M059J (cell line): ENCODE results near the gene KRT75. TPM values are rescaled to one million over a fixed set of nuclear protein-coding genes. Genes with fewer than 3 reads are reported as not detected.
A peak's percentile ranks its signal among the peaks of the same experiment; 100 is the strongest.
"Not testable (repeated sequence)": the region's sequence is repeated elsewhere in the genome, so short reads cannot be mapped to it uniquely, and the experiment has no call there.

Source experiments
- DNase-seq: peaks from one replicate; pipeline ENCODE4 v3.0.0-alpha.2; 2012; ENCODE audit warnings: low read depth
- total RNA-seq: library from RNA; depleted of rRNA; stranded (reverse); fragments of >200 nt; shearing (Covaris generic); gene quantifications from 2 replicates; pipeline ENCODE4 v1.2.3, GENCODE V29; 2014; rRNA removed

KRT75 gene
- total RNA-seq, result 0.02 TPM in 1 of 2 replicates, not detected in the other

DNA sequence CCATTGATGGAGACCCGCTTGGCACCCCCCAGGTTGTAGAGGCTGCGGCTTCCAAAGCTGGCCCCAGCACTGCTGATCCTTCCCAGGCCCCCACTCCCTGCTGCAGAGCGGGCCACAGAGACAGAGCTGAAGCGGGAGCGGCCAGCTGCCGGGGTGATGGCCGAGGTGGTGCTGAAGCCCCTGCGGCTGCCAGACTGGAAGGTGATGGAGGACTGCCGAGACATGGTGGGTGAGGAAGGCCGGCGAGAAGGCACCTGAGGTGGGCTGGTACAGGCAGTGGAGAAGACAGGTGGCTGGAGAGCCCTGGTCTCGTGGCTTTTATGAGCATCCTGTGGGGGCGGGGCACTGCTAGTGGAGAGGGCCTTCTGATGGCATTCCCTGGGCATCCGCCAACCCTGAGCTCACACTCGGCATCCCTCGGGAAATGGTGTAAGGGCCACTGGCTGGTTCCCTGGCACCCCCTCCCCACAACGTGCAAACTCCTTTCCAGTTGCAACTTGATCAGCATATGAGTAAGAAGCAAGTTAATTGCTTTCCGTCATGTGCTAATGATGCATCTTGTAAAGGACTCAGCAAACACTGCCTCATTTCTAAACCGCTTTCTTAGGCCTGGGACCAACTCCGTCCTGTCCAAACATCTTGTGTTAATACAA is at the start of gene KRT75:
TSS of gene KRT75 (minus strand) at position 291 of the 653 bp plus-strand sequence. CDS start at position 224, 67 bp downstream.
- peak; percentile 56 for DNase-seq

DNA sequence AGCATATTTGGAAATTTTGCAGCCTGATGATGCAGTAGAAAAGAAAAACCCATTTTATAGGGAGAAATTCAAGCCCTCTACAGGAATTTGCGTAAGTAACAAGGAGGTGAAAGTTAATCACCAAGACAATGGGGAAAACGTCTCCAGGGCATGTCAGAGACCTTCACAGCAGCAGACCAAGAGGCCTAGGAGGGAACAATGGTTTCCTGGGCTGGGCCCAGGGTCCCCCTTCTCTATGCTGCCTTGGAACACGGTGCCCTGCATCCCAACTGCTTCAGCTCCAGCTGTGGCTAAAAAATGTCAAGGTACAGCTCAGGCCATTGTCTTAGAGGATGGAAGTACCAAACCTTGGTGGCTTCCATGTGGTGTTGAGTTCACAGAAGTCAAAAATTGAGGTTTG is 45.9 kb upstream of the KRT75 start:
- no peak for DNase-seq

DNA sequence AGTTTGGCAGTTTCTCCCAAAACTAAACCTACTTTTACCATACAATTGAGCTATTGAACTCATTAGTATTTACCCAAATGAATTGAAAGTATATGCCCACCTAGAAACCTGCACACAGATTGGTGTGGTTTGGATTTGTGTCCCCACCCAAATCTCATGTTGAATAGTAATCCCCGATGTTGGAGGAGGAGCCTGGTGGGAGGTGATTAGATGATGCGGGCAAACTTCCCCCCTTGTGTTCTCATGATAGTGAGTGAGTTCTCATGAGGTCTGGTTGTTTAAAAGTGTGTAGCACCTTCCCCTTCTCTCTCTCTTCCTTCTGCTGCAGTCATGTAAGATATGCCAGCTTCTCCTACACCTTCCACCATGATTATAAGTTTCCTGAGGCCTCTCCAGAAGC is 43.5 kb upstream of the KRT75 start:
- no peak for DNase-seq

DNA sequence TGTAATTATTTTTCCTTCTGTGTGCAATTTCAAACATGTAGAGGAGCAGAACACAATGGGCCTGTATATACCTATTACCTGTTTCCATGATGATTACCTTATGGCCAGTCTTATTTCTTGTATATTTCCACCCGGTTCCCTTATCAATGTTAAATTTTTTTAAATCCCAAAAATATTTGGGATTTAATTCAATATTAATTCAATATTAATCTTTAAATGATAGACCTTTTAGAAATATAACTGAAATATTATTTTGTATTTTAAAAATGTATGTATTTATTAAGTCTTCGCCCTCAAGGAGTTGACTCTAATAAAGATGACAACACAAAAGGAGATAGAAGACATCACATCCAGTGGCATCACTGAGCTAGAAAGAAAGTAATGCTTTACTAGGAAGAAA is 40.0 kb upstream of the KRT75 start:
- no peak for DNase-seq

DNA sequence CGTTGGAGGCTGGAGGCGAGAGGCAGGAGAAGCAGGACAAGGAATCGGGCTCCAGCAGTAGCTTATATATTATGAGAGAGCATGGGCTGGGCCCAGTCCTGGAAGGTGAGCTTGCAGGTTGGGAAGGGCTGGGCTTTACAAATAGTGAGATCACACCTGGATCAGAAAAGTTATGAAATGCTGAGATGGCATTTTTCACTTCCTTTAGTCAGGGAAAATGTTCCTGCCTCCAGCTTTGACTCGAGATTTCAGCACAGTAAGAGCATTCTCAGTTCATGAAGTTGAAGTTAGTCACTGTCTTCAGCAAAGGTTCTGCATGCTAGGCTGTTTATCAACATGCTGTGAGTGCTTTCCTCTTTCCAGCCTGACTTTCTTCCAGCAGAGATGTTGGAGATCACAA is 39.6 kb upstream of the KRT75 start, which contains the start of gene KRT6C:
TSS of gene KRT6C (minus strand) at position 38 of the 400 bp plus-strand sequence. CDS start 68 bp downstream, outside the sequence.
- no peak for DNase-seq

DNA sequence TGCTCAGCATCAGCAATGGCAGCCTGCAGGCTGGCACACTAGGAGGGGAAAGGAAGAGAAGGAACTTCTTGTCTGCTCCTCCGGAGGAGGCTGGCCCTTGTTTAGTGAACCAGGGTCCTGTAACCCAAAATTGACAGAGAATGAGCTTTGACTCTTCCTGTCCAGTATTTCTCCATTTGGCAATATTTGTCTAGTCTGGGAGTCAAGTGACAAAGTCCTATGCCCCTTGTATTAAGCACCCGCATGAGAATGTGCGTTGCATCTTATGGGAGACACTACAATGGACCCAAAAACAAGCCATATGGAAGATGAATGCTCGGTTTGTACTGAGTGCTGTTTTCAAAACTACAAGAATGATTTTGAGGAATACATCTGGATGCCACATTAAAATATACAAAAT is 35.7 kb upstream of the KRT75 start:
- no peak for DNase-seq

DNA sequence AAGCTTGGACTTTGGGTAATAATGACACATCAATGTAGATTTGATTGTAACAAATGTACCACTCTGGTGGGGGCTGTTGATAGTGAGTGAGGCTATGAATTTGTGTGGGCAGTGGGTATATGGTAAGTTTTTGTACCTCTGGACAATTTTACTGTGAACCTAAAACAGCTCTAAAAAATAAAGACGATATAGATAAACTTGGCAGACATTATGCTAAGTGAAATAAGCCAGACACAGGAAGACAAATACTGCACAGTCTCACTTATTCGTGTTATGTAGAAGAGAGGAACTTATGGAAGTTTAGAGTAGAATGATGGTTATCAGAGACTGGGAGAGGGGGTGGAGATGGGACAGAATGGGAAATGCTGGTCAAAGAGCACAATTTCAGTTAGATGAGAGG is 30.7 kb upstream of the KRT75 start:
- DNase-seq, result no peak

DNA sequence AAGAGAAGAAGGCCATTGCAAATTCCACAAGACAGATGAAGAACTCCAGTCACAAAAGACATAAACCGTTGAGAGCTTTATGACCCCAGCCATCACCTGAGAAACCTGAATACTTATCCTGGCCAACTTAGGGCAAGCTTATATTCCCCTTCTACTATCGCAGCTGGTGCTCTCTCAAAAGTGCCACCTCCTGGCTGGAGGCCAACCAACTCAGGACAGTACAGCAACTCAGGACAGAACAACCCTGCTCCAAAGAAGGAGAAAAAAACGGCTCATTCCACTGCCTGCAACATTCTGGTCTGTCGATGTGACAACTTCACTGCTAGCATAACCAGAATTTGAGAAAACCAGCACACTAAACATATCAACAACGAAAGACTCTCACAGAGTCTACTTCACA is 27.5 kb upstream of the KRT75 start:
- DNase-seq, result no peak

DNA sequence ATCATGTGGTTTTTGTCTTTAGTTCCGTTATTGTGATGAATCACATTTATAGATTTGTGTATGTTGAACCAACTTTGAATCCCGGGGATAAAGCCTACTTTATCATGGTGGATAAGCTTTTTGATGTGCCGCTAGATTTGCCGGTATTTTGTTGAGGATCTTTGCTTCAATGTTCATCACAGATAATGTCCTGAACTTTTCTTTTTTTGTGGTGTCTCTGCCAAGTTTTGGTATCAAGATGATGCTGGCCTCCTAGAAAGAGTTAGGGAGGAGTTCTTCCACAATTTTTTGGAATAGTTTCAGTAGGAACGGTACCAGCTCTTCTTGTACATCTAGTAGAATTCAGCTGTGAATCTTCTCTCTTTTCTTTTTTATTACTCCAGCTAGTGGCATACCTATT is 24.7 kb upstream of the KRT75 start:
- DNase-seq, result no peak

DNA sequence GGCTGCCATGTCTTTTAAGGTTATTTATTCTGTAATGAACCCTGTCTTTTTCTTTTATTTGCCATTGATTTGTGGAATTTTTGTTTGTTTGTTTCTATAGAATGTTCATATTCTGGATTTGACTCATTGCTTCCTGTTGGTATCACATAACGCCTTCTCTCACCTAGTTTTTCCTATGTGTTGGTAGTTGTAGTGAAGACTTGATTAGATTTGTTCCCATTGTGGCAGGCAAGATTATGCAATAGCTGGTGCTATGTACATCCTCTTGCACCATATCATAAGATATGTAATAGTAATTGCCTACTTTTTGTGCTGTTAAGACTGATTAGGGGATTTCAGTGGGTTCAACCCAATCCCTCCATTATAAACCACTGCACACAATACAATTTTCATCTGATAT is 21.6 kb upstream of the KRT75 start:
- no peak for DNase-seq

DNA sequence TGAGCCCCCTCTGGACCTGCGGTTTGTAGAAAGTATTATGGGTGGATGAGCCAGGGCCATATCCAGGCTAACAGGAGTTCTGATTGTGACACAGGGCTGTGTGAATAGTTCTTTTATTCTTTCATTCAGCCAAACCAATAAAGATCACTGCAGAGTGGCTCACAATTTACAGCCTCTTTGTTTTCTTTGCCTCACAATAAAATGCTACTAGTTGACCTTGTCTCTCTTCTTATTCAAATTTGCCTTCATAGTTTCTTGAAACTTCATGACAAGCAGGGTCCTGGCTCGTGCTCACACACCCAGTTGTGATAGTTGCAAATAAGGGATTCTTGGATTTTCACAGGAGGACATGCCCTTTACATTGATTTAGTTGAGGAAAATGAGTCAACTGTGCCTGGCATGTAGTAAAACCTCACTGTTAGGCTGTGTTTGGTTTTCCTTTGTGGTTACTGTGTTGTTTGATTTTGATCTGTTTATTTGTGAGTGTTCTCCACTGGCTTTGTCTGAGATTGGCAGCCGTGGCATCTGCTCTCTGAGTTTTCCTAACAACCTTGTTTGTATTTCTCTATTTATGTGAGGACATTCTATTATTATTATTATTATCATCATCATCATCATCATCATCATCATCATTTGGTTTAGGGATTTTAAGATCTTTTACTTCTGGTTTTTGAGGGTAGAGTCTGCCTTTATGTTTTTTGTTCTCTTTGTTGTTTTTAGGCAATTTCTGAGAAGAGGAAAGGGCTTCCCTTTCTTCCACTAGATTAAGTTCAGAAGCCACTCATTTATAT is 20.4 kb upstream of the KRT75 start:
- peak; percentile 68 for DNase-seq

DNA sequence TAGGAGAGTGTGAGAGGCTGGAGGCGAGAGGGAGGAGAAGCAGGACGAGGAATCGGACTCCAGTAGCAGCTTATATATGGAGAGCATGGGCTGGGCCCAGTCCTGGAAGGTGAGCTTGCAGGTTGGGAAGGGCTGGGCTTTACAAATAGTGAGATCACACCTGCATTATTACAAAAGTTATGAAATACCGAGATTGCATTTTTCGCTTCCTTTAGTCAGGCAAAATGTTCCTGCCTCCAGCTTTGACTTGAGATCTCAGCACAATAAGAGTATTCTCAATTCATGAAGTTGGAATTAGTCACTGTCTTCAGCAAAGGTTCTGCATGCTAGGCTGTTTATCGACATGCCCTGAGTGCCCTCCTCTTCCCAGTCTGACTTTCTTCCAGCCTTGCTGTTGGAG is 17.9 kb upstream of the KRT75 start, which contains the start of gene KRT6B:
TSS of gene KRT6B (minus strand) at position 46 of the 400 bp plus-strand sequence. CDS start 68 bp downstream, outside the sequence.
- DNase-seq, result no peak

DNA sequence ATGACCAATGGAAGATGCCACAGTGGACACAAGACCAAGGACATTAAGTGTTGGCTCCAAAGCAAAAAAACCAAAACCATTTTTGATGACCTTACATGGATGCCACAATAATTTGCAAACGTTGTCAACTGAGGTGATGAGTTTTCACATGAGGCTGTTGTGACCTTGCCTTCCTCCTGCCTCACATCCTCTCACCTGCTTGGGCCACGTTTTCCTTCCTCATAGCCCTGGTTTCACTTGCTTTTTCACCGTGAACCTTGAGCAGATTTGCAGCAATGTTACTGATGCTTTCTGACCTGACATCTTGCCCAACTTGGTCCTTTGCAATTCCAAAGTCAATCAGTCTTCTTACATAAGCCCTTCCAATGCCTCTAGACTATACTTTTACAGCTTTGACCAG is 14.1 kb upstream of the KRT75 start:
- DNase-seq, result no peak

DNA sequence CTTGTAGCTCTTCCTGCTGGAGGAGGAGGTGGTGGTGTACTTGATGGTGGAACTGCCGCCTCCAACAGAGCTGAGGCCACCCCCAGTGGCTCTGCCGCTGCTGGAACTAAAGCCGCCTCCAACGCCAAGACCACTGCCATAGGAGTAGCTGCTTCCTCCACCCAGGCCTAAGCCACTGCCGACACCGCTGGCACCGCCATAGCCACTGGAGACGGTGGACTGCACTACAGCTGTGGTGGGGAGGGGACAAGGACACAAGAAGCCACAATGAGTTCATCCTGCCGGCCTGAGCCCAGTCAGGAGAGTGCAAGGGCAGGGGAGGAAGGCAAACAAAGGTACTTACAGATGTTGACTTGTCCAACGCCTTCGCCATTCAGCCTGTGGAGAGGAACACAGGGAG is 13.0 kb upstream of the KRT75 start:
- DNase-seq, result not testable (repeated sequence)

DNA sequence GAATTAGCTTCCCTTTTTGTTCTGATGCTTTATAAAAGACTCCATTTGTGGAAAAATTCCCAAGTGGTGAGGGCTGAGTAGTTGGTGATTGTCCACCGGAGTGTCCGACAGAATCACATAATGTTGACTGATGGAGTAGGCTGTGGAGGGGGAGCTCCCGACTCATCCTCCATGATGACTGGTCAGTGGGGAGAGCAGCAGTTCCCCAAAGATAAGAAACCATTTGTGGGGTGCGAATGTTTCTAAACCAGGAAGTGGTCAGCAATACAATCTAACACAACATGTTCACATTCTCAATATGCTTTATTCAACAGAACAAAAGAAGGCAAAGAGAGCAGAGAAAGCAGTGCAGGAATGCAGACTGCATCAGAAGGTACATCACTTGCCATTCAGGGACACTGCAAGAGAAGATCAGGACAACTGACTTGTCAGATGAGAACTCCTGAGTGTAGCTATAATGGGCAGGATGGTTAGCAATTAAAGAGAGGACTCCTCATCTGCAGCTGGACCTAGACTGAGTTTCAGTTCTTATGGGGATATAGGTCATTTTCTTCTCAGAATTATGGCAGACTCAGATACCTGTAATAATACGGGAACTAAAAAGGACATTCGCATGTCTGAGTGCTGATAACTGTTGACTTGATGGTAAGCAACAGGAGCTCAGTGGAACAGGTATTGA is 12.3 kb upstream of the KRT75 start:
- DNase-seq, result no peak

DNA sequence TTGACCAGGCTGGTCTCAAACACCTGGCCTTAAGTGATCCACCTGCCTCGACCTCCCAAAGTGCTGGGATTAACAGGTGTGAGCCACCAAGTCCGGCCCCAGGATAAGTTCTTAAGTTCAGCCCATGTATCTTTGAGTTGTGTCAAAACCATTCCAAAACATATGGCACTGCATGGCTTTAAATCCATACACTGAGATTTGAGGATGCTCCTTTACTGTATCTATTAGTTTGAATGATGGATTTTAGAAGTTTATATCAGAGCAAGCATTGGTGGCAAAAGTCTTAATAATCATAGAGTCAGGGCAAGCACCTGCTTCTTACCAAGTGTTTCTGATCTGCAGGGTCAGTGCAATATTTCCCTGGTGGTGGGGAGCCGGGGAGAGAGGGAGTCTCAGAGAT is 11.7 kb upstream of the KRT75 start:
- DNase-seq, result no peak

DNA sequence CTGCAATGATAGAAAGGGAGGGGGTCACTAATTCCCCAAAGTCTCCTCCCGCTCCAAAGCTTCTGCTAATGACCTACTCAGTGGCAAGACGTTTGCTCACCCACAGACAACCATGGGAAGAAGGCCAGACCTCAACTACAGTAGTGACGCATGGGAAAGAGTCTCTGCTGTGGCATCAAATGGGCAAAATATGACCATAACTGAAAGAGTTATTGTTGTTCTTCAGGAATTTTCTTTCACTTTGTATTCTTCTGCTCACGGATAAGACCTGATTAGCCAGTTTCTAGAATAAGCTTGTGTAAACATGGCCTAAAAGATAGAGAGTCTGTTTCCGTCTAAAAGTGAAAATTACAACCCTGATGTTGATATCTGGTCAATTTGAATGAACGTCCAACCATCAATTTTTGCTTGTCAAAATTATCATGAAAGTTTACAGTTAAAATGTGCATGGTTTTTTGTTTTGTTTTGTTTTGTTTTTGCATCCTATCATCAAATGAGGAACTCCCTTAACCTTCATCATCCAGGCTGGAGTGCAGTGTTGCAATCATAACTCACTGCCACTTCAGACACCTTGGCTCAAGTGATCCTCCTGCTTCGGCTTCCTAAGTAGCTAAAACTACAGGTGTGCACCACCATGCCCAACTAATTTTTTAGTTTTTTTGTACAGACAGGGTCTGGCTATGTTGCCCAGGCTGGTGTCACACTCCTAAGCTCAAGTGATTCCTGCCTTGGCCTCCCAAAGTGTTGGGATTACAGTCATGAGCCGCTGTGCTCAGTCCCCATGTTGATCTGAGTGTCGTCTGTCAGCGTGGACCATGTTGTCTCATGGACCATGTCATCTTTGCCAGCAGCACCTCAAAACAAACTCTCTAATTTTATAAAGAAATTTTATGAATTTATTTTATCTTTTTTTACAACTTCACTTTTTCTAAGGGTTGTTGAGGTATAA is 10.8 kb upstream of the KRT75 start:
- DNase-seq, result peak; percentile 25

DNA sequence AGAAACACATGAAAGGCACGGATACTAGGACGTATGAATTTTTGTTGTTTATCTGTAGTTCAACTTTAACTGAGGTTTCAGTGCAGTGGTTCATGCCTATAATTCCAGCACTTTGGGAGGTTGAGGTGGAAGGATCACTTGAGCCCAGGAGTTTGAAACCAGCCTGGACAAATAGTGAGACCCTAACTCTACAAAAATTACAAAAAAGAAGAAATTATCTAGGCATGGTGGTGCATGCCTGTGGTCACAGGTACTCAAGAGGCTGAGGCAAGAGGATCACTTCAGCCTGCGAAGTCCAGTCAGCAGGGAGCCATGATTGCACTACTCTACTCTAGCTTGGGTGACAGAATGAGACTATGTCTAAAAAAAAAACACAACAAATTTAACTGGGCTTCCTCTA is 9.8 kb upstream of the KRT75 start:
- DNase-seq, result no peak

DNA sequence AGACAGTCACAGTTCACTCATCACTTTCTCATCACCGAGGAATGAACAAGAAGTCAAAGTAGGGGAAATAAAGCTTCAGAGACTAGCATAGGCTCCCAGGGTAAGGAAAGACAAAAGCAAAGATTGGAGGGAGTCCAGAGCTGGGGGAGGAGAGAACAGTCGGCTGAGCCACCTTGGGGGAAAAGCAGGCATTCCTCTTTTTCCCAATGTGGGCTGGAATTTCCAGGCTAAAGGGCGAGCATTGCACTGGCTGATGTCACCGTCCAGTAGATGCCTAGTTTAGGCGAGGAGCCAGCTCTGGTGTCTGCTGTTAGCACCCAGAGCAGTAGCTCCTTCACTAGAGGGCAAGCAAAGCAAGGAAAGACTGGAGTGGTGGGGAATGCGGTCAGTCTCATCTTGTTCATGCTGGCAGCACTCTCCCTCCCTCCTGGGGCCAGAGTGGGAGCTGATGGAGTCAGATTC is 8.5 kb upstream of the KRT75 start:
- DNase-seq, result peak; percentile 94

DNA sequence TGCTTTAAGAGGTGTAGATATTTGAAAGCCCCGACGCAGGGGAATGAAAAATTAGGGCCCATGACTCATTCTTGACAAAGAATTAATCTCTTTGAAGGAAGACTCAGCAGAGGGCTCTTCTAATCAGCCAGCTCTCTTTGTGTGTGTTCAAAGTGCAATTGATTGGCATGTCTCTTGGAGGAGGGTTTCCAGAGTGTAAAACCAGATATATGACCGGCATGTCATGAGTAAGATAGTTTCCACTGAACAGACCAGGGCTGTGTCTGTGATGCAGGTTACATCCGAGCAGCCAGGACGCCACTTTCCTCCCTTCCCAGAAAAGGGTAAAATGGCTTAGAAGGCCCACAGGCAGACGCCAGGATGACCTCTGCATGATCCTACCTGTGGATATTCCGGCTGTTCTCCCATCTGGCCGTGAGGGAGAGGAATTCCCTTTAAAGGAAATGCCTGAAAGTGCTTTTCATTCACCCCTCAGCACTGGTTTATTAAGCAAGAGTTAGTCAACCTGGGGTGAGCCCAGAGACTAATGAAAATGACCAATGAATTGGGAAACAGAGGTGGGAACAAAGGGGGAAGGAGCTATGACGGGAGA is 7.2 kb upstream of the KRT75 start:
- DNase-seq, result peak; percentile 81

DNA sequence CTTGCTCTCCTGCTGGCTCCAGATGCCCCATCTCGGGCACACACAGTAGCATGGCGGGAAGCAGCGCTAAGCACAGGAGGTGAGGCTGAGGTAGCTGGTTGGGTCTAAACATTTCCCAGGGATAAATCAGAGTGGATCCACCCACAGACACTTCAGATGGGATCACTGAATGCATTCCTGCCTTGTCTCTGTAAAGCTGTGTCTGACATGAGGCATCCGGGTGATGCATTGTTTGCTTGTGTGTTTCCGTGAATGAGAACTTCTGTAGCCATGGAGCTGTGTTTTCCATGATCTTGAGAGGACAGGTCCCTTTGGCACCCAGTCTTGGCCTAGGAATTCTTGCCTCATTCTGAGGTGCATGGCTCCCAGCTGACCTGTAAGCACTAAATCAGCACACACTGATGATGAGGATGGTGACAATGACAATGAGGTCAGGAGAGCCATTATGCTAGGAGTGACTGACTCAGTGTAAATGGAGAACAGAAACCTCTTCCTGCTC is 6.7 kb upstream of the KRT75 start:
- peak; percentile 90 for DNase-seq
